ENCODE results near the gene FAM3D. TPM values are rescaled to one million over a fixed set of nuclear protein-coding genes. Genes with fewer than 3 reads are reported as not detected.

Gene FAM3D
- total RNA-seq, 4 donors from 2014 or later = not detected

DNA sequence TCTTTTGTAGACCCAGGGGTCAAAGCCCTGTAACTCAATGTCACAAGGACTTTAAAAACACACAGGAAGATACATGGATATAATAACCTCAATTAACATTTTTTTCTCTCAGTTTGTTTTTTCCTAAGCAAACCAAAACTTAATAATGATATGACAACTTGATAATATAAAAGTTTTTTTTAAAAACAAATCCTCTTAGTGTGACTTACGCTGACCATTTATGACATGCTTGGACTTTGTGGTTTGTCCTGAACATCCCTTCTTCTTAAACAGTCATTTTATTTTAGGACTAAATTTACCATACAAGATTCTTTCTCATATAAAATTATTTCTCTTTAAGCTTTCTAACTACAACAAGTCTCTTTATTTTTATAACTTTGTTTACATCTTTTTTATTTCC is 25.4 kb upstream of the FAM3D start:
- no peaks in the 10 kb centered on the region for H3K36me3 ChIP-seq
- DNase-seq (ENCODE audit: extremely low spot score) = no peak
- intact Hi-C loops (cut with DNase I) = no loop called here
- WGBS = 93% methylated on average over 1 of the region's 1 CpG
- no peaks in the 10 kb centered on the region for H3K4me1 ChIP-seq
- peaks cover 0 to 7% (median 2%) of the 10 kb centered on the region in 4 donors for H3K9me3 ChIP-seq
- no peak overlapping the region for H3K27ac ChIP-seq (replicated peaks in 1 of 4)
- H3K27me3 ChIP-seq = no peaks in the 10 kb centered on the region
- TF ChIP-seq EP300 (IDR thresholded peaks at IDR 0.05) (no peak), POLR2A (IDR thresholded peaks at IDR 0.05; ENCODE audit: low read depth) (no peak), POLR2AphosphoS5 (IDR thresholded peaks at IDR 0.05) (no peak)
- TF ChIP-seq, protein P1, sequence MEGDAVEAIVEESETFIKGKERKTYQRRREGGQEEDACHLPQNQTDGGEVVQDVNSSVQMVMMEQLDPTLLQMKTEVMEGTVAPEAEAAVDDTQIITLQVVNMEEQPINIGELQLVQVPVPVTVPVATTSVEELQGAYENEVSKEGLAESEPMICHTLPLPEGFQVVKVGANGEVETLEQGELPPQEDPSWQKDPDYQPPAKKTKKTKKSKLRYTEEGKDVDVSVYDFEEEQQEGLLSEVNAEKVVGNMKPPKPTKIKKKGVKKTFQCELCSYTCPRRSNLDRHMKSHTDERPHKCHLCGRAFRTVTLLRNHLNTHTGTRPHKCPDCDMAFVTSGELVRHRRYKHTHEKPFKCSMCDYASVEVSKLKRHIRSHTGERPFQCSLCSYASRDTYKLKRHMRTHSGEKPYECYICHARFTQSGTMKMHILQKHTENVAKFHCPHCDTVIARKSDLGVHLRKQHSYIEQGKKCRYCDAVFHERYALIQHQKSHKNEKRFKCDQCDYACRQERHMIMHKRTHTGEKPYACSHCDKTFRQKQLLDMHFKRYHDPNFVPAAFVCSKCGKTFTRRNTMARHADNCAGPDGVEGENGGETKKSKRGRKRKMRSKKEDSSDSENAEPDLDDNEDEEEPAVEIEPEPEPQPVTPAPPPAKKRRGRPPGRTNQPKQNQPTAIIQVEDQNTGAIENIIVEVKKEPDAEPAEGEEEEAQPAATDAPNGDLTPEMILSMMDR (IDR thresholded peaks at IDR 0.05) = no peak
- no peak overlapping the region for H3K4me3 ChIP-seq

GRCh38 chr3:58690490-58690889 is 23.9 kb upstream of the FAM3D start:
- no peak for DNase-seq (ENCODE audit: extremely low spot score)
- 87% methylated on average over 2 of the region's 2 CpGs for WGBS
- no peaks in the 10 kb centered on the region for H3K27me3 ChIP-seq
- H3K36me3 ChIP-seq = no peaks in the 10 kb centered on the region
- H3K27ac ChIP-seq (replicated peaks in 1 of 4) = no peak overlapping the region
- H3K9me3 ChIP-seq = peaks cover 0 to 7% (median 2%) of the 10 kb centered on the region in 4 donors
- TF ChIP-seq POLR2A (IDR thresholded peaks at IDR 0.05; ENCODE audit: low read depth) (no peak), POLR2AphosphoS5 (IDR thresholded peaks at IDR 0.05) (no peak), EP300 (IDR thresholded peaks at IDR 0.05) (no peak)
- TF ChIP-seq, protein P1 (IDR thresholded peaks at IDR 0.05) = no peak
- intact Hi-C loops (cut with DNase I) = no loop called here
- H3K4me1 ChIP-seq = no peaks in the 10 kb centered on the region
- H3K4me3 ChIP-seq = no peak overlapping the region

DNA sequence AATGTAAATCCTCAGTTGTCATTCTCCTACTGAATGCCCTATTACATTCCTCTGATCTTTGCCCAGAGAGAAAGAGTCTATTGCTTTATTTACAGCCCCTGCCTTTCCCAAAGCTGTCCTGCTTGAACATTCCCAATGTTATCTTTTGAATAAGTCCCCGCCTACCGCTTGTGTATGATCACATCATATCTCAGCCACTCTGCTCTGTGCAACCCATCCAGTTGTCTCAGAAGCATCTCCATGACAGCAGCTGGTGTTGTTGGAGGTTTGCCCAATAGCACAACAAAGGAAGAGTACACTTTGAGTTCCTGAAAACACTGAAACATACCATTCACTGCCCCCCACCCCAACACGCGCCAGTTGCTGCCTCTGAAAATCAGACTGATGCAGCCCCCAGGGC is 22.0 kb upstream of the FAM3D start:
- Histone ChIP-seq H3K9me3 (peaks cover 0 to 7% (median 2%) of the 10 kb centered on the region in 4 donors), H3K36me3 (no peaks in the 10 kb centered on the region)
- TF ChIP-seq POLR2A (IDR thresholded peaks at IDR 0.05; ENCODE audit: low read depth) (no peak), POLR2AphosphoS5 (IDR thresholded peaks at IDR 0.05) (no peak), EP300 (IDR thresholded peaks at IDR 0.05) (no peak)
- TF ChIP-seq, protein P1 (IDR thresholded peaks at IDR 0.05) = no peak

GRCh38 chr3:58686847-58687246 is 20.3 kb upstream of the FAM3D start:
- no peak for DNase-seq (ENCODE audit: extremely low spot score)
- 89% methylated on average over 4 of the region's 4 CpGs for WGBS
- intact Hi-C loops (cut with DNase I) = no loop called here
- Histone ChIP-seq H3K27ac (replicated peaks in 1 of 4) (no peak overlapping the region), H3K36me3 (no peaks in the 10 kb centered on the region), H3K4me3 (no peak overlapping the region), H3K9me3 (peaks cover 0 to 5% (median 2%) of the 10 kb centered on the region in 4 donors), H3K4me1 (no peaks in the 10 kb centered on the region), H3K27me3 (no peaks in the 10 kb centered on the region)
- no peak for TF ChIP-seq POLR2AphosphoS5 (IDR thresholded peaks at IDR 0.05)
- TF ChIP-seq POLR2A (IDR thresholded peaks at IDR 0.05; ENCODE audit: low read depth) = no peak
- TF ChIP-seq, protein P1 (IDR thresholded peaks at IDR 0.05) = no peak
- TF ChIP-seq EP300 (IDR thresholded peaks at IDR 0.05) = no peak

More for the DNA sequence above, 22.0 kb upstream of the FAM3D start:
- DNase-seq (ENCODE audit: extremely low spot score) = no peak
- no peak overlapping the region for H3K4me3 ChIP-seq
- no peak overlapping the region for H3K27ac ChIP-seq (replicated peaks in 1 of 4)
- 82% methylated on average over 4 of the region's 4 CpGs for WGBS
- H3K27me3 ChIP-seq = no peaks in the 10 kb centered on the region
- intact Hi-C loops (cut with DNase I) = no loop called here
- H3K4me1 ChIP-seq = no peaks in the 10 kb centered on the region

DNA sequence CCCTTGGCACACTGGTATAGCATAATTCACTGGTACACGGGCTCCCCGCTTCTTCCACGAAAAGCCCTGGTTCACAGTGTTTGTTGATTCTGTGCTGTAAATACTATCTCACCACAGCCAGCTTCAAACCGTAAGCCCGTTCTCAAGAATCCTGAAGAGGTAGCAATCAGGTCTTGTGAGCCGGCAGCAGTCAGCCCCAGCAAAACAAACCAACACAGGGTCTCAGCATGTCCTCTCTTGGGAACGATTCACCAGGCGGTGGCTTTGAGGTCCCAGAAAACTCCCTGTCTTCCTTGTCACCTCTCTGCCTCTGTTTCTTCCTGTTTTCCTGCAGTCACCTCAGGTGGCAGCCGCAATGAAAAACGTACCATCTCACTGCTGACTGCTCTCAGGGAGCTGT is 19.1 kb upstream of the FAM3D start:
- Histone ChIP-seq H3K27me3 (peaks cover 0 to 7% (median 0%) of the 10 kb centered on the region in 4 donors), H3K27ac (replicated peaks in 1 of 4) (no peak overlapping the region), H3K4me1 (no peaks in the 10 kb centered on the region), H3K9me3 (no peaks in the 10 kb centered on the region), H3K36me3 (no peaks in the 10 kb centered on the region), H3K4me3 (no peak overlapping the region)
- no peak for DNase-seq (ENCODE audit: extremely low spot score)
- intact Hi-C loops (cut with DNase I) = no loop called here
- TF ChIP-seq, protein P1 (IDR thresholded peaks at IDR 0.05) = no peak
- TF ChIP-seq POLR2AphosphoS5 (IDR thresholded peaks at IDR 0.05) = no peak
- no peak for TF ChIP-seq POLR2A (IDR thresholded peaks at IDR 0.05; ENCODE audit: low read depth)
- no peak for TF ChIP-seq EP300 (IDR thresholded peaks at IDR 0.05)
- WGBS = 81% methylated on average over 10 of the region's 10 CpGs
